Measurements from ENCODE around the gene WDR27.
"Not testable (repeated sequence)": the region's sequence is repeated elsewhere in the genome, so short reads cannot be mapped to it uniquely, and the experiment has no call there.

The WDR27 gene

GRCh38 chr6:169647637-169648036, 54.2 kb downstream of the WDR27 start:
- Histone ChIP-seq H3K36me3 (no peaks in the 10 kb centered on the region; the same call in 1 of the 2 replicates), H3K9me3 (no peaks in the 10 kb centered on the region), H3K27me3 (no peaks in the 10 kb centered on the region), H3K4me1 (no peaks in the 10 kb centered on the region), H3K4me3 (ENCODE audit: low read depth, low read length) (no peak overlapping the region)
- no peak for DNase-seq
- no peak for TF ChIP-seq CTCF (IDR thresholded peaks at IDR 0.05; ENCODE audit: low read depth, low read length)

GRCh38 chr6:169646906-169647567, 54.8 kb downstream of the WDR27 start:
- no peaks in the 10 kb centered on the region for H3K4me1 ChIP-seq
- DNase-seq: no peak
- H3K9me3 ChIP-seq: no peaks in the 10 kb centered on the region
- no peak overlapping the region for H3K4me3 ChIP-seq (ENCODE audit: low read depth, low read length)
- no peaks in the 10 kb centered on the region for H3K27me3 ChIP-seq
- no peak for TF ChIP-seq CTCF (IDR thresholded peaks at IDR 0.05; ENCODE audit: low read depth, low read length)
- no peaks in the 10 kb centered on the region; the same call in 1 of the 2 replicates for H3K36me3 ChIP-seq

GRCh38 chr6:169645459-169645858, 56.4 kb downstream of the WDR27 start:
- not testable (repeated sequence) for DNase-seq, H3K27me3 ChIP-seq, H3K4me1 ChIP-seq

GRCh38 chr6:169643521-169643920, 58.3 kb downstream of the WDR27 start:
- Histone ChIP-seq H3K27me3 (no peaks in the 10 kb centered on the region), H3K36me3 (no peaks in the 10 kb centered on the region), H3K4me1 (no peaks in the 10 kb centered on the region), H3K4me3 (ENCODE audit: low read depth, low read length) (no peak overlapping the region), H3K9me3 (no peaks in the 10 kb centered on the region)
- no peak for TF ChIP-seq CTCF (IDR thresholded peaks at IDR 0.05; ENCODE audit: low read depth, low read length)
- DNase-seq: no peak

More at GRCh38 chr6:169645459-169645858, 56.4 kb downstream of the WDR27 start:
- not testable (repeated sequence) for H3K4me3 ChIP-seq (ENCODE audit: low read depth, low read length); H3K36me3 ChIP-seq; H3K9me3 ChIP-seq

- Histone ChIP-seq H3K27me3 (no peaks in the 10 kb centered on the region), H3K9me3 (no peaks in the 10 kb centered on the region), H3K4me3 (ENCODE audit: low read depth, low read length) (no peak overlapping the region), H3K4me1 (no peaks in the 10 kb centered on the region), H3K36me3 (peaks cover 3% of the 10 kb centered on the region)
- no peak for TF ChIP-seq CTCF (IDR thresholded peaks at IDR 0.05; ENCODE audit: low read depth, low read length)
- DNase-seq: no peak
Measured at GRCh38 chr6:169642455-169642854, 59.4 kb downstream of the WDR27 start.

- TF ChIP-seq CTCF (IDR thresholded peaks at IDR 0.05; ENCODE audit: low read depth, low read length): no peak
- no peak for DNase-seq
Measured at GRCh38 chr6:169641461-169642085, 60.3 kb downstream of the WDR27 start.

More at GRCh38 chr6:169641461-169642085, 60.3 kb downstream of the WDR27 start:
- Histone ChIP-seq H3K36me3 (peaks cover 3% of the 10 kb centered on the region), H3K27me3 (no peaks in the 10 kb centered on the region), H3K4me1 (no peaks in the 10 kb centered on the region), H3K9me3 (no peaks in the 10 kb centered on the region), H3K4me3 (ENCODE audit: low read depth, low read length) (no peak overlapping the region)

All from BE2C (cell line).